Trophoblast cell (in vitro differentiated cells and primary cell): Measurements from ENCODE around the gene TAF4.

Source experiments
- DNase-seq, 2 donors: peaks; one replicate each; pipeline ENCODE4 v3.0.0-alpha.2; 2016
- H2AFZ ChIP-seq: 2 replicates; pipeline ENCODE4 v1.6.1; 2013; ENCODE audit warnings: low read length, moderate library complexity, mild to moderate bottlenecking; ENCODE audit not compliant: insufficient read depth, poor library complexity
- H2AK5ac ChIP-seq: 2 replicates; pipeline ENCODE4 v1.6.1; 2013; ENCODE audit warnings: mild to moderate bottlenecking, low read length
- H2BK120ac ChIP-seq: 2 replicates; pipeline ENCODE4 v1.6.1; 2013; ENCODE audit warnings: low read length, mild to moderate bottlenecking, moderate library complexity; ENCODE audit not compliant: insufficient read depth, poor library complexity
- H2BK12ac ChIP-seq: 2 replicates; pipeline ENCODE4 v1.6.1; 2013; ENCODE audit warnings: mild to moderate bottlenecking, low read length, moderate library complexity
- H2BK5ac ChIP-seq: 2 replicates; pipeline ENCODE4 v1.6.1; 2013; ENCODE audit warnings: low read length, low read depth, moderate library complexity, mild to moderate bottlenecking; ENCODE audit not compliant: poor library complexity
- H3K14ac ChIP-seq: 2 replicates; pipeline ENCODE4 v1.6.1; 2013; ENCODE audit warnings: mild to moderate bottlenecking, low read length
- H3K18ac ChIP-seq: 2 replicates; pipeline ENCODE4 v1.6.1; 2013; ENCODE audit warnings: mild to moderate bottlenecking, low read length
- H3K23ac ChIP-seq: 2 replicates; pipeline ENCODE4 v1.6.1; 2013; ENCODE audit warnings: low read length
- H3K27ac ChIP-seq: 2 replicates; pipeline ENCODE4 v1.5.1; 2013; ENCODE audit warnings: low read depth, mild to moderate bottlenecking, inconsistent platforms, low read length, moderate library complexity
- H3K27me3 ChIP-seq: 2 replicates; pipeline ENCODE4 v1.6.1; 2013; ENCODE audit warnings: inconsistent platforms, mild to moderate bottlenecking, low read length, moderate library complexity; ENCODE audit not compliant: insufficient read depth
- H3K36me3 ChIP-seq, 2 experiments: 1 replicate in 1 of 2; 2 replicates in 1 of 2; pipeline ENCODE4 v1.6.1; 2013; ENCODE audit warnings: low read length in 2 of 2, mild to moderate bottlenecking in 2 of 2, moderate library complexity in 1 of 2; ENCODE audit not compliant: insufficient read depth in 2 of 2, control insufficient read depth in 1 of 2
- H3K4ac ChIP-seq: 2 replicates; pipeline ENCODE4 v1.6.1; 2013; ENCODE audit warnings: low read depth, mild to moderate bottlenecking, low read length, moderate library complexity
- H3K4me1 ChIP-seq, 2 experiments: 1 replicate in 1 of 2; 2 replicates in 1 of 2; pipeline ENCODE4 v1.6.1; 2013; ENCODE audit warnings: low read length in 2 of 2, mild to moderate bottlenecking in 2 of 2, moderate library complexity in 1 of 2; ENCODE audit not compliant: insufficient read depth in 2 of 2, control insufficient read depth in 1 of 2
- H3K4me2 ChIP-seq: 2 replicates; pipeline ENCODE4 v1.6.1; 2013; ENCODE audit warnings: inconsistent platforms, mild to moderate bottlenecking, low read length, moderate library complexity
- H3K4me3 ChIP-seq: 2 replicates; pipeline ENCODE4 v1.5.1; 2013; ENCODE audit warnings: mild to moderate bottlenecking, low read depth, low read length, inconsistent platforms
- H3K79me1 ChIP-seq: one replicate; pipeline ENCODE4 v1.6.1; 2013; ENCODE audit warnings: low read length
- H3K79me2 ChIP-seq: 2 replicates; pipeline ENCODE4 v1.6.1; 2013; ENCODE audit warnings: low read length, mild to moderate bottlenecking; ENCODE audit not compliant: control insufficient read depth, insufficient read depth, poor library complexity
- H3K9ac ChIP-seq: 2 replicates; pipeline ENCODE4 v1.6.1; 2013; ENCODE audit warnings: mild to moderate bottlenecking, low read length
- H3K9me3 ChIP-seq: 2 replicates; pipeline ENCODE4 v1.6.1; 2013; ENCODE audit warnings: low read depth, mild to moderate bottlenecking, control low read depth, inconsistent platforms, low read length; ENCODE audit not compliant: insufficient read depth
- H4K12ac ChIP-seq: 2 replicates; pipeline ENCODE4 v1.6.1; 2013; ENCODE audit warnings: low read depth, mild to moderate bottlenecking, low read length, moderate library complexity
- H4K8ac ChIP-seq: 2 replicates; pipeline ENCODE4 v1.6.1; 2013; ENCODE audit warnings: low read depth, mild to moderate bottlenecking, low read length, moderate library complexity
- H4K91ac ChIP-seq: one replicate; pipeline ENCODE4 v1.6.1; 2013; ENCODE audit warnings: low read depth, mild to moderate bottlenecking, low read length, moderate library complexity
- WGBS: extraction: QIAGEN DNeasy Blood & Tissue Kit; methylation state at CpG from one replicate; pipeline ENCODE4 v1.1.7; 2013; ENCODE audit warnings: missing lambda C conversion rate; ENCODE audit not compliant: insufficient read length, insufficient coverage; ENCODE audit errors: extremely low coverage; 5-methylcytosine and 5-hydroxymethylcytosine counted together

TAF4 gene

GRCh38 chr20:61953037-61954021 is 112.4 kb downstream of the TAF4 start:
- Histone ChIP-seq H3K4me3 (no peak overlapping the region), H2BK12ac (no peak overlapping the region), H3K14ac (no peak overlapping the region), H4K8ac (no peak overlapping the region), H3K9me3 (peaks cover 6% of the 10 kb centered on the region), H3K4ac (no peak overlapping the region), H2AFZ (no peak overlapping the region), H3K4me2 (no peak overlapping the region), H2BK5ac (no peak overlapping the region), H3K4me1 (no peaks in the 10 kb centered on the region), H3K9ac (no peak overlapping the region), H3K79me2 (no peaks in the 10 kb centered on the region), H3K27ac (no peak overlapping the region), H3K27me3 (no peaks in the 10 kb centered on the region), H4K12ac (no peak overlapping the region), H2BK120ac (no peak overlapping the region), H3K18ac (no peak overlapping the region), H3K36me3 (no peaks in the 10 kb centered on the region), H4K91ac (no peak overlapping the region), H2AK5ac (no peak overlapping the region), H3K23ac (no peak overlapping the region), H3K79me1 (no peaks in the 10 kb centered on the region)
- no CpG with 5 or more reads among the region's 20 CpGs for WGBS
- no peak for DNase-seq

- no peak overlapping the region for H3K27ac ChIP-seq
- no peak overlapping the region for H2AFZ ChIP-seq
- H2BK120ac ChIP-seq = no peak overlapping the region
- H3K14ac ChIP-seq = no peak overlapping the region
- no peak overlapping the region for H3K4me3 ChIP-seq
- no peak overlapping the region for H3K9ac ChIP-seq
- H4K12ac ChIP-seq = no peak overlapping the region
- H4K91ac ChIP-seq = no peak overlapping the region
- H2AK5ac ChIP-seq = no peak overlapping the region
- H3K79me1 ChIP-seq = no peaks in the 10 kb centered on the region
- no peaks in the 10 kb centered on the region for H3K27me3 ChIP-seq
- H2BK12ac ChIP-seq = no peak overlapping the region
- no peak overlapping the region for H4K8ac ChIP-seq
- H3K36me3 ChIP-seq = no peaks in the 10 kb centered on the region
- H3K9me3 ChIP-seq = peaks cover 8% of the 10 kb centered on the region
- H3K4ac ChIP-seq = no peak overlapping the region
- H3K4me1 ChIP-seq = no peaks in the 10 kb centered on the region
- H2BK5ac ChIP-seq = no peak overlapping the region
- H3K4me2 ChIP-seq = no peak overlapping the region
- no peak overlapping the region for H3K18ac ChIP-seq
- H3K79me2 ChIP-seq = no peaks in the 10 kb centered on the region
- no peak overlapping the region for H3K23ac ChIP-seq
- no peak for DNase-seq
- no CpG with 5 or more reads among the region's 22 CpGs for WGBS
Observed at GRCh38 chr20:61951695-61952533, 113.8 kb downstream of the TAF4 start.

GRCh38 chr20:61950641-61951071 is 115.0 kb downstream of the TAF4 start:
- Histone ChIP-seq H2BK5ac (no peak overlapping the region), H3K27ac (no peak overlapping the region), H3K79me1 (no peaks in the 10 kb centered on the region), H2BK120ac (no peak overlapping the region), H2AFZ (no peak overlapping the region), H3K23ac (no peak overlapping the region), H2BK12ac (no peak overlapping the region), H4K8ac (no peak overlapping the region), H3K14ac (no peak overlapping the region), H3K27me3 (no peaks in the 10 kb centered on the region), H3K4ac (no peak overlapping the region), H3K9me3 (peaks cover 8% of the 10 kb centered on the region), H3K4me2 (no peak overlapping the region), H3K36me3 (no peaks in the 10 kb centered on the region), H4K12ac (no peak overlapping the region), H4K91ac (no peak overlapping the region), H3K18ac (no peak overlapping the region), H3K4me3 (no peak overlapping the region), H3K79me2 (no peaks in the 10 kb centered on the region), H2AK5ac (no peak overlapping the region), H3K4me1 (no peaks in the 10 kb centered on the region), H3K9ac (no peak overlapping the region)
- no CpG with 5 or more reads among the region's 7 CpGs for WGBS
- DNase-seq = no peak

- no peaks in the 10 kb centered on the region for H3K4me1 ChIP-seq
- H4K12ac ChIP-seq = no peak overlapping the region
- H2BK120ac ChIP-seq = no peak overlapping the region
- no peaks in the 10 kb centered on the region for H3K79me2 ChIP-seq
- H2BK5ac ChIP-seq = no peak overlapping the region
- H3K4ac ChIP-seq = no peak overlapping the region
- no CpG with 5 or more reads among the region's 21 CpGs for WGBS
- no peak overlapping the region for H3K27ac ChIP-seq
- no peak overlapping the region for H2AK5ac ChIP-seq
- peaks cover 8% of the 10 kb centered on the region for H3K9me3 ChIP-seq
- no peak for DNase-seq
- H3K4me2 ChIP-seq = no peak overlapping the region
- no peak overlapping the region for H2AFZ ChIP-seq
- H3K4me3 ChIP-seq = no peak overlapping the region
- no peaks in the 10 kb centered on the region for H3K36me3 ChIP-seq
- H3K14ac ChIP-seq = no peak overlapping the region
- no peaks in the 10 kb centered on the region for H3K79me1 ChIP-seq
- no peak overlapping the region for H4K91ac ChIP-seq
- H2BK12ac ChIP-seq = no peak overlapping the region
- H3K23ac ChIP-seq = no peak overlapping the region
- H4K8ac ChIP-seq = no peak overlapping the region
- no peak overlapping the region for H3K18ac ChIP-seq
- no peak overlapping the region for H3K9ac ChIP-seq
- H3K27me3 ChIP-seq = no peaks in the 10 kb centered on the region
Observed at GRCh38 chr20:61949714-61950640, 115.7 kb downstream of the TAF4 start.
